Suprapubic skin (tissue), 4 donors: Measurements from ENCODE around the gene DPP9.

ENCODE experiments used
- POLR2A ChIP-seq, 2 donors: fragments of 450-650 bp; IDR thresholded peaks; one replicate each; pipeline ENCODE4 v1.6.1; 2017; ENCODE audit warnings: antibody characterized with exemption in 2 of 2, mild to moderate bottlenecking in 2 of 2, moderate library complexity in 2 of 2
- POLR2AphosphoS5 ChIP-seq, 3 donors: sonication (generic); formaldehyde crosslinking; IDR thresholded peaks; one replicate each; pipeline ENCODE4 v1.6.1; 2017; ENCODE audit warnings: antibody characterized with exemption in 3 of 3
- TF ChIP-seq, protein P1 (sequence below), 2 donors: fragments of 200-600 bp in 1 of 2; fragments of 450-650 bp in 1 of 2; sonication (generic) in 1 of 2; IDR thresholded peaks; one replicate each; pipeline ENCODE4 v1.5.1; 2016 to 2019; ENCODE audit warnings: antibody characterized with exemption in 2 of 2, mild to moderate bottlenecking in 1 of 2, moderate library complexity in 1 of 2

DNA sequence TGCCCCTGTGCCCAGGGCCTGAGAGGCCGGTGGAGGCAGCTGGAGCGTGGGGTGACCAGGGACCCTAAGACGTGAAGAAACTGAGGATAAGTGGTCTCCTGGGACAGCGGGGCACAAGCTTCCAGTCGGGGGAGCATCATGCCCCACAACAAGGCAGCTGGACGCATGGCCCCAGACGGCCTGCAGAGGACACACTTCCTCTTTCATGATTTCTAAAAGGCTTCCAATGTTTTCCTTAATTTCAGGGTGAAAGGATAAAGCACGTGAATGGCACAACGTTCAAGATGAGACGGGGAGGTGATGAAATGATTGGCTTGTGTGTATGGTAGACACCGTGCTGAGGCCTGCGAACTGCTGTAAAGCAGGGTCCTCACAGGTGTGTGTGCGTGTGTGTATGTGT, 33.3 kb downstream of the DPP9 start:
- TF ChIP-seq, protein P1, sequence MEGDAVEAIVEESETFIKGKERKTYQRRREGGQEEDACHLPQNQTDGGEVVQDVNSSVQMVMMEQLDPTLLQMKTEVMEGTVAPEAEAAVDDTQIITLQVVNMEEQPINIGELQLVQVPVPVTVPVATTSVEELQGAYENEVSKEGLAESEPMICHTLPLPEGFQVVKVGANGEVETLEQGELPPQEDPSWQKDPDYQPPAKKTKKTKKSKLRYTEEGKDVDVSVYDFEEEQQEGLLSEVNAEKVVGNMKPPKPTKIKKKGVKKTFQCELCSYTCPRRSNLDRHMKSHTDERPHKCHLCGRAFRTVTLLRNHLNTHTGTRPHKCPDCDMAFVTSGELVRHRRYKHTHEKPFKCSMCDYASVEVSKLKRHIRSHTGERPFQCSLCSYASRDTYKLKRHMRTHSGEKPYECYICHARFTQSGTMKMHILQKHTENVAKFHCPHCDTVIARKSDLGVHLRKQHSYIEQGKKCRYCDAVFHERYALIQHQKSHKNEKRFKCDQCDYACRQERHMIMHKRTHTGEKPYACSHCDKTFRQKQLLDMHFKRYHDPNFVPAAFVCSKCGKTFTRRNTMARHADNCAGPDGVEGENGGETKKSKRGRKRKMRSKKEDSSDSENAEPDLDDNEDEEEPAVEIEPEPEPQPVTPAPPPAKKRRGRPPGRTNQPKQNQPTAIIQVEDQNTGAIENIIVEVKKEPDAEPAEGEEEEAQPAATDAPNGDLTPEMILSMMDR (IDR thresholded peaks at IDR 0.05) = no peak
- no peak for TF ChIP-seq POLR2A (IDR thresholded peaks at IDR 0.05)
- no peak for TF ChIP-seq POLR2AphosphoS5 (IDR thresholded peaks at IDR 0.05)
